Activated CD8-positive, alpha-beta T cell treated with anti-CD3 and anti-CD28 coated beads, Interleukin-2, amount 10 ng/mL, durations not matched to agents 7 days and 5 days (primary cell): ENCODE results near the gene VAC14. TPM values are rescaled to one million over a fixed set of nuclear protein-coding genes. Genes with fewer than 3 reads are reported as not detected.
A peak's percentile ranks its signal among the peaks of the same experiment; 100 is the strongest.

Experiments used
- ATAC-seq: fragments of 150-1000 bp; cut with Tn5 transposase; one replicate; pipeline ENCODE4 v1.10.0; 2021; ENCODE audit warnings: moderate library complexity
- CTCF ChIA-PET: fragments of 350-600 bp; sonication (Branson Sonifier 250); formaldehyde crosslinking; loops from one replicate; lab custom pipeline; 2021; ENCODE audit warnings: antibody characterized with exemption; lab: Charles Lee
- POLR2A ChIA-PET: fragments of 350-600 bp; sonication (Branson Sonifier 250); formaldehyde crosslinking; loops from one replicate; lab custom pipeline; 2021; ENCODE audit warnings: antibody characterized with exemption; lab: Charles Lee
- DNase-seq: peaks from one replicate; pipeline ENCODE4 v3.0.0-alpha.2; 2020
- H3K27ac Mint-ChIP-seq: one replicate; pipeline ENCODE4 v1.8.0; 2021; ENCODE audit warnings: mild to moderate bottlenecking, mixed read lengths
- H3K27me3 Mint-ChIP-seq: one replicate; pipeline ENCODE4 v1.8.0; 2021; ENCODE audit warnings: low read depth, mixed read lengths
- H3K36me3 Mint-ChIP-seq: one replicate; pipeline ENCODE4 v1.8.0; 2021; ENCODE audit warnings: low read depth, mixed read lengths
- H3K4me1 Mint-ChIP-seq: one replicate; pipeline ENCODE4 v1.8.0; 2021; ENCODE audit warnings: low read depth, mixed read lengths
- H3K4me3 Mint-ChIP-seq: one replicate; pipeline ENCODE4 v1.8.0; 2021; ENCODE audit warnings: mild to moderate bottlenecking, mixed read lengths
- H3K9me3 Mint-ChIP-seq: one replicate; pipeline ENCODE4 v1.8.0; 2022; ENCODE audit warnings: mixed read lengths; ENCODE audit not compliant: insufficient read depth
- total RNA-seq, 2 experiments: library from RNA; stranded (reverse); gene quantifications; one replicate each; pipeline ENCODE4 v1.2.3, GENCODE V29; 2021

Gene VAC14
- total RNA-seq, 2 experiments from 2014 or later, result 35.2 to 37.9 TPM

- H3K36me3 Mint-ChIP-seq, result peaks cover 39% of the 10 kb centered on the region
- H3K27ac Mint-ChIP-seq, result peak overlapping the region; percentile 55
- ChIA-PET POLR2A (no interaction called here), CTCF (interaction anchor here (0.9 to 1.4 kb wide), 3 partner anchors 11 to 30 kb away, joined by 3 to 4 read pairs (median 3); no protein-coding TSS in a partner anchor)
- no peak for ATAC-seq
- H3K9me3 Mint-ChIP-seq, result peaks cover 4% of the 10 kb centered on the region
- H3K27me3 Mint-ChIP-seq, result no peaks in the 10 kb centered on the region
- no peak for DNase-seq
- no peak overlapping the region for H3K4me3 Mint-ChIP-seq
- H3K4me1 Mint-ChIP-seq, result peaks cover 72% of the 10 kb centered on the region
These were observed 59.8 kb downstream of the VAC14 start for GRCh38 chr16:70740914-70741782.

GRCh38 chr16:70740174-70740913, 60.6 kb downstream of the VAC14 start:
- DNase-seq (no peak), ATAC-seq (no peak)
- Mint-ChIP-seq H3K4me3 (no peak overlapping the region), H3K4me1 (peaks cover 72% of the 10 kb centered on the region), H3K27me3 (no peaks in the 10 kb centered on the region), H3K9me3 (peaks cover 4% of the 10 kb centered on the region), H3K36me3 (peaks cover 41% of the 10 kb centered on the region), H3K27ac (peak overlapping the region; percentile 99)
- ChIA-PET CTCF (interaction anchor here (1.3 to 1.4 kb wide), 2 partner anchors 10 to 31 kb away, joined by 3 to 4 read pairs; no protein-coding TSS in a partner anchor), POLR2A (interaction anchor here (0.9 kb wide), 1 partner anchor 44 kb away, joined by 3 read pairs; no protein-coding TSS in a partner anchor)

- no peak for ATAC-seq
- peaks cover 45% of the 10 kb centered on the region for H3K36me3 Mint-ChIP-seq
- CTCF ChIA-PET, result interaction anchor here (0.8 to 3.8 kb wide), 9 partner anchors 9 to 86 kb away, joined by 3 to 31 read pairs (median 6); partner anchors contain the start of gene VAC14
These were observed 61.6 kb downstream of the VAC14 start for GRCh38 chr16:70739389-70739788.

GRCh38 chr16:70738083-70738977, 62.6 kb downstream of the VAC14 start:
- POLR2A ChIA-PET, result interaction anchor here (0.6 to 2.9 kb wide), 12 partner anchors 11 to 392 kb away, joined by 3 to 31 read pairs (median 4); partner anchors contain the start of genes COG4, DDX19A and SF3B3
- H3K4me3 Mint-ChIP-seq, result peak overlapping the region; percentile 70
- peak overlapping the region; percentile 99 for H3K27ac Mint-ChIP-seq
- DNase-seq (peak; percentile 60), ATAC-seq (peak; percentile 19)
- peaks cover 79% of the 10 kb centered on the region for H3K4me1 Mint-ChIP-seq
- no peaks in the 10 kb centered on the region for H3K27me3 Mint-ChIP-seq
- CTCF ChIA-PET, result interaction anchor here (0.7 to 3.8 kb wide), 27 partner anchors 8 to 486 kb away, joined by 3 to 31 read pairs (median 4); partner anchors contain the start of genes EXOSC6, MTSS2 and VAC14
- H3K36me3 Mint-ChIP-seq, result peaks cover 37% of the 10 kb centered on the region
- H3K9me3 Mint-ChIP-seq, result peaks cover 2% of the 10 kb centered on the region

More at GRCh38 chr16:70739389-70739788, 61.6 kb downstream of the VAC14 start:
- Mint-ChIP-seq H3K27me3 (no peaks in the 10 kb centered on the region), H3K9me3 (peaks cover 4% of the 10 kb centered on the region), H3K4me1 (peaks cover 80% of the 10 kb centered on the region), H3K4me3 (no peak overlapping the region), H3K27ac (peak overlapping the region; percentile 99)
- POLR2A ChIA-PET, result interaction anchor here (0.9 to 2.9 kb wide), 2 partner anchors 43 kb away, joined by 3 to 31 read pairs; no protein-coding TSS in a partner anchor
- no peak for DNase-seq

GRCh38 chr16:70737377-70738082, 63.4 kb downstream of the VAC14 start:
- Mint-ChIP-seq H3K4me3 (peak overlapping the region; percentile 70), H3K27ac (peak overlapping the region; percentile 99), H3K36me3 (peaks cover 33% of the 10 kb centered on the region), H3K4me1 (peaks cover 74% of the 10 kb centered on the region), H3K27me3 (no peaks in the 10 kb centered on the region), H3K9me3 (no peaks in the 10 kb centered on the region)
- ChIA-PET CTCF (interaction anchor here (0.7 to 3.8 kb wide), 23 partner anchors 9 to 485 kb away, joined by 3 to 31 read pairs (median 4); partner anchors contain the start of genes EXOSC6 and MTSS2), POLR2A (interaction anchor here (0.6 to 2.9 kb wide), 19 partner anchors 9 to 391 kb away, joined by 3 to 31 read pairs (median 3); partner anchors contain the start of genes COG4, DDX19A and SF3B3)
- peak; percentile 92 for ATAC-seq
- peak; percentile 91 for DNase-seq

- Mint-ChIP-seq H3K4me1 (peaks cover 73% of the 10 kb centered on the region), H3K27ac (peak overlapping the region; percentile 99), H3K27me3 (no peaks in the 10 kb centered on the region), H3K4me3 (peak overlapping the region; percentile 70), H3K9me3 (no peaks in the 10 kb centered on the region), H3K36me3 (peaks cover 31% of the 10 kb centered on the region)
- ATAC-seq, result peak; percentile 40
- DNase-seq, result peak; percentile 60
- POLR2A ChIA-PET, result interaction anchor here (0.7 to 2.9 kb wide), 12 partner anchors 9 to 390 kb away, joined by 3 to 31 read pairs (median 4); partner anchors contain the start of gene DDX19A
- CTCF ChIA-PET, result interaction anchor here (1.1 to 3.8 kb wide), 6 partner anchors 9 to 83 kb away, joined by 3 to 31 read pairs (median 24); no protein-coding TSS in a partner anchor
These were observed 64.2 kb downstream of the VAC14 start for GRCh38 chr16:70736465-70737376.

GRCh38 chr16:70735141-70735979, 65.6 kb downstream of the VAC14 start:
- Mint-ChIP-seq H3K4me3 (no peak overlapping the region), H3K9me3 (no peaks in the 10 kb centered on the region), H3K27ac (peak overlapping the region; percentile 66), H3K27me3 (no peaks in the 10 kb centered on the region), H3K36me3 (peaks cover 31% of the 10 kb centered on the region), H3K4me1 (peaks cover 59% of the 10 kb centered on the region)
- ChIA-PET POLR2A (interaction anchor here (1.0 to 1.3 kb wide), 2 partner anchors 16 to 39 kb away, joined by 4 read pairs; no protein-coding TSS in a partner anchor), CTCF (interaction anchor here (0.7 to 2.2 kb wide), 4 partner anchors 36 to 81 kb away, joined by 3 to 16 read pairs (median 4); no protein-coding TSS in a partner anchor)
- no peak for ATAC-seq
- DNase-seq, result no peak

- no peak for ATAC-seq
- ChIA-PET CTCF (interaction anchor here (0.7 to 2.2 kb wide), 4 partner anchors 36 to 80 kb away, joined by 3 to 16 read pairs (median 4); no protein-coding TSS in a partner anchor), POLR2A (interaction anchor here (1.0 to 1.3 kb wide), 2 partner anchors 17 to 38 kb away, joined by 4 read pairs; no protein-coding TSS in a partner anchor)
- H3K27me3 Mint-ChIP-seq, result no peaks in the 10 kb centered on the region
- H3K27ac Mint-ChIP-seq, result no peak overlapping the region
- H3K4me3 Mint-ChIP-seq, result no peak overlapping the region
- no peaks in the 10 kb centered on the region for H3K9me3 Mint-ChIP-seq
- peaks cover 31% of the 10 kb centered on the region for H3K36me3 Mint-ChIP-seq
- peaks cover 51% of the 10 kb centered on the region for H3K4me1 Mint-ChIP-seq
- DNase-seq, result no peak
These were observed 66.3 kb downstream of the VAC14 start for GRCh38 chr16:70734522-70735095.
